ENCODE data around the gene DENND1A.

Gene DENND1A

DNA sequence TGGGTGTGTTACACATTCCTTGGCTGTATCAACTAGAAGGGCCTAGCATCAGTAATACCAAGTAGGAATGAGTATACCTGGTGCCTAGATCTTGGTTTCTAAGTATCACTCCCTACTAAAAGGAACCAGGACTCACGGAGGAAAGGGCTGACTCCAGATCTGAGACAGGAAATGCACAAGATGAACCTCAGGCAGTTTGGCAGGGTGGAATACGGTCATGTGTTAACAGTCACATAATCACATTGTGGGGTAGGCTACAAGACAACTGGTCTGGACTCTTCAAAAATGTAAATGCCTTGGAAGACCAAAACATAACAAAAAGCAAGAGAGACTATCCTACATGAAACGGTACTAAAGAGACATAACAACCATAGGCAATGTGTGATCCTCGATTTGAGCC lies 415.2 kb downstream of the DENND1A start:
- no peak for DNase-seq

GRCh38 chr9:123513554-123513953 lies 416.4 kb downstream of the DENND1A start:
- DNase-seq, result no peak

GRCh38 chr9:123511326-123512277 lies 418.3 kb downstream of the DENND1A start:
- no peak for DNase-seq

DNA sequence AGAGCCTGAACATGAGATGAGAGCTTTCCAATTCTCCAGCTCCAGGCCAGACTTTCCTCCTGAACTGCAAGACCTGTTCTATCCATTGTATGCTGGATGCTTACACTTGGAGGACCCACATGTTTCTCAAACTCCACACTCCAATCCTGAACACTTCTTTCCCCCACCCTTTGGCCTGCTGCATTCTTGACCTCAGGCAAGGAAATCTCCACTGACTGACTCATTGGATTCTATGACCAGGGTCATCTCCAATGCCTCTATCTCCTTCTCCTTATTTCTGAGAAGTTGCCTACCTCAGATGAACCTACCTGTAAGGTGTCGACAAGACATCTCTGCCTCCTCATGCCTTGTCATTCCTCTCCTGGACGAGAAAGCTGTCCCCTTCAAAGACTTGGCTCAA lies 420.3 kb downstream of the DENND1A start:
- no peak for DNase-seq

- DNase-seq, result no peak
Measured at GRCh38 chr9:123508048-123508447, 421.9 kb downstream of the DENND1A start.

- DNase-seq, result no peak
Measured at GRCh38 chr9:123505496-123505895, 424.4 kb downstream of the DENND1A start.

DNA sequence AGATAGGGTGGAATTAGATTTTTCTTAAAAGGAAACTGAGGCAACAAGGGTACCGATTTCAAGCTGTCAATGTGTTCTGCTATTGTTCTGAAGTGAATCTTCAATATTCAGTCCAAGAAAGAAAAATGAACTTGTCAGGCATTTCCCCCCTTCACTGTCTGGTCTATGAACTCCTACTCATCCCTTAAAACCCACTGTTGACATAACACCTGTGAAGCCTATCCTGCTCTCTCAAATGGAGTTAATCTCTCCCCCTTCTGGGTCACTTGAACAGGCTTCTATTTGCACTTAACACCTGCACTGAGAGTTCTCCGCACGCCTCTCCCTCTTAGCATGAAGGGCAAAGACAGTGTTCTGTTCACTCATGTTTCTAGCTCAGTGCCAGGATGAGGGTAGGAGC lies 429.6 kb downstream of the DENND1A start:
- DNase-seq, result no peak

DNA sequence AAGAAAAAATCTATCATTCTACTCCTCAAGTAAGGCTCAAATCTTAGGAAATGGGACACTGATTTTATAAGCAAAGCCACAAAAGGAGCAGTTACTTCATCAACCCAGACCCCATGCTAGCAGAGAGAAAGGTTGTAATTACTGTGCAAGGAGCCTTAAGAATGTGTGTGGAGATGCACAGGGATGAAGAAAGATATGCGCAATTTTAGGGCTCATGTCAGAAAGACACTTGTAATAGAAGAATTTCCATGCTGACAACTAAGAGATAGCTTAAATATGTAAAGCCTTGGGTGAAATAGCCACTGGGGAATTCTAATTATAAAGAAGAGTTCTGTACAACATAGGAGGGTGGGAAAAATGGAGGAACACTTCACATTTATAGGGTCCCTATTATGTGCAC lies 432.1 kb downstream of the DENND1A start:
- no peak for DNase-seq

DNA sequence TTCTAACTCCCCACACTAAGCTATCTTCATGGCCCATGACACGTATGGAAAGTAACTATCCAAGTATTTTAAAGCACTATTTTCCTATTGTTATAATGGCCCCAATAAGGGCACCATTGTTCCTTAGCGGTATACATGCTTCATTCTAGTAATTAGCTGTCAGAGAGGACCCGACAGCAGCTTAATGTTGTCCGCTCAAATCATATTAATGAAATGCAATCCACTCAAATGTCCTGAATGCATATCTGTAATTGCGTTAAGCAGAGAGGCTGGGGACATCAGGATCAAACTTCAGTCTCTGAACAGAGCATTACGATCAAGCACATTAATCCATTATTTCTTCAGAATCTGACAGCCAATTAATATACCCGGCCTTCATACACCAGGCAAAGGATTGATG lies 434.2 kb downstream of the DENND1A start:
- no peak for DNase-seq

GRCh38 chr9:123493627-123494026 lies 436.3 kb downstream of the DENND1A start:
- DNase-seq, result no peak

DNA sequence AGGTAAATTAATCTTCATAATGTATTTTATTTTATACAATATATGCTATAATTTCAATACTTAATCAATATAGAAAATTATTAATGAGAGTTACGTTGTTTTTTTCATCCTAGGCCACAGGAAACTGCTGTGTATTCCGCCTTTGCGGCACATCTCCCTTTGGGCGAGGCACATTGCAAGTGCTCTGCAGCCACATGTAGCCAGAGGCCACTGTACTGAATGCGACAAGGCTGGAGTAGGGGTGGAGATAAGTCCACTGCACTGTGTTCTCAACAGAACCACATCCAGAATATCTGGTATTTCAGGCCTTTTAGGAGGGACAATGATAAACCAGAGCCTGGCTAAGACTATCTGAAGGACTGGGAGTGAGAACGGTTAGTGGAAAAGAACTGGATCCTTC lies 439.2 kb downstream of the DENND1A start:
- DNase-seq, result no peak

DNA sequence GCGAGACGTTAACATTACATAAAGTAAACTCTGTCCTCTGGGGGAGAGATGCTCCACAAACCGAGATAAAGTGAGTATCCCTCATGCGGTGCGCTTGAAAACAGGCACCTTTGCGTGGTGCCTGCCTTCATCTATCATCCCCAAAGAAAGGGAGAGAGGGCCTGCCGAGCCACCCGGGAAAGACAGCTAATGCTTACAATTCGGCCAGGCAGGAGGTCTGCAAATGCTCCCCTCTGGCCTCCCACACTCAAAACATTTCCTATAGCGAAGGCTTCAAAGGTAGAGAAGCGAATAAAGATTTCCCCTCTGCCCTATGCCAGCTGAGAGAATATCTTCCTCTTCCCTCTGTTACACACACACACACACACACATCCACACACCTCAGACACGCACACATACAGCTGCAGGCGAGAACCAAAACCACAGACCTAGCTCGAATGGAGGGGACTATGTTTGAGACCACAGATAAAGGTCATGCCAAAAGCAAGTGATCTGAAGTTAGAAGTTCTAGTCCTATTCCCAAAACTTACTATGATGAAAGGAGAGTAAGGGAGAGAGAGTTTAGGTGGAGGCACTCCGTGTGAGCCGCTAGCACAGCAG lies 441.1 kb downstream of the DENND1A start:
- no peak for DNase-seq

GRCh38 chr9:123487944-123488548 lies 441.9 kb downstream of the DENND1A start:
- no peak for DNase-seq

GRCh38 chr9:123486431-123486830 lies 443.5 kb downstream of the DENND1A start:
- no peak for DNase-seq

- DNase-seq, result no peak
Measured at GRCh38 chr9:123485216-123485615, 444.7 kb downstream of the DENND1A start.

DNA sequence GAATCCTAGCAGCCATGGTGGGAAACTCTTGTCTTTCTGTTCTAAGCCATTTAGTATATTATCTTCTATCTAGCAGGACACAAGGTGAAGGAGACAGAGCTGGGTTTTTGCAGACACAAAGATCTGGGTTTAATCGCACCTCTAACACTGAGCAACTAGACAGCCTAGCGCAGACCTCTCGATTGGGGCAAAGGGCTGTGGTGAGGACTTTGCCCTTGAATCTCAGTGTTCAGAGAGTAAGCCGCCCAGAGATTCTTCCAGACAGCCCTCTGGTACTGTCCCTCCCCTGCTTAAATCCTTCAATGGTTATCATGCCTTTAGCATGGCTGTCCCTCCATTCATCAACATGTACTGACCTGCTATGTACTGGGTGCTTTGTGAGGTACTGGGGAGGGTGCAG lies 445.8 kb downstream of the DENND1A start:
- DNase-seq, result no peak

GRCh38 chr9:123483191-123483803 lies 446.6 kb downstream of the DENND1A start:
- DNase-seq, result no peak

DNA sequence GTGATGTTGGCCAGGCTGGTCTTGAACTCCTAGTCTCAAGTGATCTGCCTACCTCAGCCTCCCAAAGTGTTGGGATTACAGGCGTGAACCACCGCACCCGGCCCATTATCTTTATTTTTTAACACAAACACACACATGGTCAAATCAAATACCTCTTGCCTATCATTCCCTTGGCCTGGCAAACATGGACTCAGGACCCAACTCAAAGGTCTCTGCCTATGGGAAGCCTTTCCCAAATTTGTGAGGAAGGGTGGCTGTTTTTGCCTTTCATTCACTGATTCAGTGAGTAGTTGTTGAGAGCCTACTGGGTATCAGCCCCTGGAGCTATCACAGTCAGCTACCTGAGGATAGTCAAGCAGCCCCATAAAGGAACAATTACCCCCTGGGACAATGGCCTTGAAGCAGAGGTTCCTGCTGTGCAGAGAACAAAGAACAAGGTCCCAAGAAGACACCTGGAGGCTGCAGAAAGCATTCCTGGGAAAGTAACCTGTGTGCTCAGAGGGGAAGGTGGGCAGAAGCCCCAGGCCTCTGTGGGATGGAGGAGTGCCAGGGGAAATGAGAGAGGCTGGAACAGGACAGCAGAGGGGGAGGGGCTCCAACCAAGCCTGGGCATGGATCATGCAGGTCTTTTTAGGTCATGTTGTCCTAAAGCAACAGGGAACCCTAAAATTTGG lies 447.5 kb downstream of the DENND1A start:
- DNase-seq, result no peak

DNA sequence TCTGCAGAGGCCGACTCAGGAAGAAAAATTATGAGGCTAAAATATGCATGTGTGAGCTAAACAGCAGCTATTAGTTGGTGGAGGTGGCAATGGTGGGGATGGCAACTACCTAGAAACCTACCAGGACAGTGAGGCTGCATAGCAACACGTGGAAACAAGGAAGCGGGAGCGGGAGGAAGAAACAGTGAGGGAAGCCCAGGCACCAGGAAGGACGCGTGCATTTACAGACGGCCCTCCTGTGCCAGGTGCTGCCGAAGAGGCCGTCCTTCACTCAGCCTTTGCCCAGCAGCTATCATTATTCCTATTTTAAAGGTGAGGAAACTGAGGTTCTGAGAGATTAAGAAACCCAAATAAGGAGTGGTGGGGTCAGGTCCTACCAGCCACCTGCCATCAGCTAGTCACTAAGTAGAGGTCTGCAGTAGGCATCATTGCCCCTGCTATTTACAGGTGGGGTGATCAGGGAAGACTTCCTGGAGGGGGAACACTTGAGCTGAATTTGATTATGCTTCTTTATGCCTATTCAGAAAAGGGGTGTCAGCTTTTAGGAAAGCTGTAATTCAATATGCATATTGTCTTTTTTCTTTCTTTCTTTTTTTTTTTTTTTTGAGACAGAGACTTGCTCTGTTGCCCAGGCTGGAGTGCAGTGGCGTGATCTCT lies 448.6 kb downstream of the DENND1A start:
- DNase-seq, result no peak

DNA sequence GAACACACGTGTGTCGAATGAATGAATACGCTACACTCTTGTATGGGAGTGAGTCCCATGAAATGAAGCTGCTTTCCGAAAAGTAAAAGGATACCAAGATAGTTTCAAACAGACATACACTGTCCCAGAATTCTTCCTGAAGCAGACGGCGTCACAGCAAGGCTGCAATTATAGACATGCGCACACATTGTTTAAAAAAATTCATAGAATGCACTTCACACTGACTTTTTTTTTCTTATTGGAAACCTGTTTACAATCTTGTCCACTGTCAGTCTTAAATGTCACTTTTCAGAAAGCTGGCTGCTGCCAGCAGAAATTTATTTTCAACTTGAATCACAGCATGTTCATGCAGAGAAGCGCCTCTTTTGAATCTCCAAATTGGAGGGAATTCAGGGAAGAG lies 449.1 kb downstream of the DENND1A start:
- no peak for DNase-seq

DNA sequence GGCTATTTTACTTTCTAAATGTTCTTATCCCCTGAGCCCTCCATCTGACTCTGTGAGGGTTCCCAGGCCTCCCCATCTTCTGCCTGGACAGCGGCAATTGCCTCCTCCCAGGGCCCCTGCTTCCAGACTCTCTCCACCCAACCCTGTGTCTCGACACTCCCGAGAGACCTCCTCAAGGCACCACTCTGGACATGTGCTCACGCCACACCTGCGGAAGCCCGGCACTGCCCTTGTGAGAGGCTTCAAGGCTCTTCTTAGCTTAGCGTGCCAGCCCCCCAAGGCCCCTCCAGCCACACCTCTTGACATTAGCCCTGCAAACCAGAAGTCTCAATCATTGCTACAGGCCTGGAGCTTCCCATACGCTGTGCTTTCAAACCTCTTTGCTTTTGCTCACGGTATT lies 449.8 kb downstream of the DENND1A start:
- DNase-seq, result no peak

DNA sequence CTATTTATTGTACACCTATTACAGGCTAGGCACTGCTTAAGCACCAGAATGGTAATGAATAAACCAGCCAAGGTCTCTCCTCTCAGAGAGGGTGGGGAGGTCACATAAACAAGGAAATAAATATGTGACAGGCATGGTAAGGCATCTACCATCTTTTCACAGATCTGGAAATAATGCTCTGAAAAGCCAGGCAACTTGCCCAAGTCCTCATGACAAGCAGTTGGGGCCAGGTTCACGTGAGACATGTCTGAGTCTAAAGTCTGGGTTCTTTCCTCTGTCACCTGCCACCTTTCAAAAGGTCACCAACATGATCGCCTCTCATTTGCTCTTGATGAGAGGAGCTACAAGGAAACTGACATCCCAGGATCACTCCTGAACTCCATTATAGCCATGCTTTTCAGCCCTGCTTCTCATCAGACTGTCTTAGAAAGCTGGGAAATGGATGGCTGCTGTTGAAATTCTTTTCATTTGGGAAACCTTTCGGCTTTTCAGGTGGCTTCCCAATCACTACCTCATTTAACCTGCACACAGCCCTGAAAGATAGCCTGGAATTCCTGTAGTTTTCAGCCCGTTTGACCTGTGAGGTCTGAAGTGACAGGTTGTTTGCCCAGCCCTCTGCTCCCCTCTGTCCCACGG lies 450.8 kb downstream of the DENND1A start:
- DNase-seq, result no peak

Measured in CD4-positive, alpha-beta T cell treated with Interleukin-4 for 4 hours (primary cell).